Effector memory CD4-positive, alpha-beta T cell (primary cell): ENCODE results near the gene PALLD.

Source experiments
- DNase-seq, 3 donors: peaks; one replicate each; pipeline ENCODE4 v3.0.0-alpha.2; 2020
- H3K27ac ChIP-seq: 2 replicates; pipeline ENCODE4 v1.7.0; 2013; ENCODE audit warnings: mild to moderate bottlenecking, low read length, moderate library complexity; ENCODE audit not compliant: insufficient read depth, poor library complexity, severe bottlenecking
- H3K27me3 ChIP-seq: replicated peaks from 2 replicates; pipeline ENCODE4 v1.7.0; 2013; ENCODE audit warnings: mild to moderate bottlenecking, low read length; ENCODE audit not compliant: insufficient read depth, control insufficient read depth, poor library complexity, severe bottlenecking
- H3K36me3 ChIP-seq: 2 replicates; pipeline ENCODE4 v1.7.0; 2013; ENCODE audit warnings: mild to moderate bottlenecking, low read length, moderate library complexity; ENCODE audit not compliant: control insufficient read depth, insufficient read depth
- H3K4me1 ChIP-seq: 2 replicates; pipeline ENCODE4 v1.7.0; 2013; ENCODE audit warnings: low read length, mild to moderate bottlenecking; ENCODE audit not compliant: control insufficient read depth, insufficient read depth, poor library complexity, severe bottlenecking
- H3K4me3 ChIP-seq: 2 replicates; pipeline ENCODE4 v1.7.0; 2013; ENCODE audit warnings: low read length, low read depth, mild to moderate bottlenecking; ENCODE audit not compliant: insufficient read depth, poor library complexity, severe bottlenecking
- H3K9me3 ChIP-seq: 2 replicates; pipeline ENCODE4 v1.7.0; 2013; ENCODE audit warnings: mild to moderate bottlenecking, low read length, moderate library complexity; ENCODE audit not compliant: control insufficient read depth

The PALLD gene

GRCh38 chr4:168566726-168567125, 69.9 kb downstream of the PALLD start:
- Histone ChIP-seq H3K4me3 (no peak overlapping the region), H3K36me3 (no peaks in the 10 kb centered on the region), H3K4me1 (no peaks in the 10 kb centered on the region), H3K27ac (no peak overlapping the region), H3K9me3 (no peaks in the 10 kb centered on the region), H3K27me3 (no peaks in the 10 kb centered on the region)
- no peak for DNase-seq

- Histone ChIP-seq H3K27me3 (no peaks in the 10 kb centered on the region), H3K4me3 (no peak overlapping the region), H3K4me1 (no peaks in the 10 kb centered on the region), H3K27ac (no peak overlapping the region), H3K36me3 (no peaks in the 10 kb centered on the region), H3K9me3 (no peaks in the 10 kb centered on the region)
- DNase-seq, result no peak
Measured at GRCh38 chr4:168569066-168569930, 72.4 kb downstream of the PALLD start.

GRCh38 chr4:168569931-168570276, 73.1 kb downstream of the PALLD start:
- H3K4me1 ChIP-seq, result no peaks in the 10 kb centered on the region
- no peak for DNase-seq
- H3K4me3 ChIP-seq, result no peak overlapping the region
- no peaks in the 10 kb centered on the region for H3K27me3 ChIP-seq
- no peaks in the 10 kb centered on the region for H3K9me3 ChIP-seq
- no peak overlapping the region for H3K27ac ChIP-seq
- no peaks in the 10 kb centered on the region for H3K36me3 ChIP-seq

GRCh38 chr4:168570466-168570865, 73.6 kb downstream of the PALLD start:
- Histone ChIP-seq H3K4me1 (no peaks in the 10 kb centered on the region), H3K9me3 (no peaks in the 10 kb centered on the region), H3K27ac (no peak overlapping the region), H3K27me3 (no peaks in the 10 kb centered on the region), H3K36me3 (no peaks in the 10 kb centered on the region), H3K4me3 (no peak overlapping the region)
- no peak for DNase-seq

- Histone ChIP-seq H3K27me3 (no peaks in the 10 kb centered on the region), H3K4me3 (no peak overlapping the region), H3K4me1 (no peaks in the 10 kb centered on the region), H3K9me3 (no peaks in the 10 kb centered on the region), H3K27ac (no peak overlapping the region), H3K36me3 (no peaks in the 10 kb centered on the region)
- no peak for DNase-seq
Measured at GRCh38 chr4:168572002-168572401, 75.2 kb downstream of the PALLD start.

GRCh38 chr4:168573870-168574269, 77.0 kb downstream of the PALLD start:
- no peaks in the 10 kb centered on the region for H3K27me3 ChIP-seq
- no peak for DNase-seq
- H3K27ac ChIP-seq, result no peak overlapping the region

GRCh38 chr4:168574581-168575295, 77.9 kb downstream of the PALLD start:
- no peaks in the 10 kb centered on the region for H3K4me1 ChIP-seq
- H3K36me3 ChIP-seq, result no peaks in the 10 kb centered on the region
- no peaks in the 10 kb centered on the region for H3K9me3 ChIP-seq
- H3K27me3 ChIP-seq, result no peaks in the 10 kb centered on the region
- no peak overlapping the region for H3K27ac ChIP-seq
- no peak for DNase-seq
- H3K4me3 ChIP-seq, result no peak overlapping the region

More at GRCh38 chr4:168573870-168574269, 77.0 kb downstream of the PALLD start:
- H3K4me3 ChIP-seq, result no peak overlapping the region
- H3K4me1 ChIP-seq, result no peaks in the 10 kb centered on the region
- H3K36me3 ChIP-seq, result no peaks in the 10 kb centered on the region
- no peaks in the 10 kb centered on the region for H3K9me3 ChIP-seq

GRCh38 chr4:168575473-168575872, 78.6 kb downstream of the PALLD start:
- DNase-seq, result no peak
- Histone ChIP-seq H3K27me3 (no peaks in the 10 kb centered on the region), H3K4me3 (no peak overlapping the region), H3K4me1 (no peaks in the 10 kb centered on the region), H3K9me3 (no peaks in the 10 kb centered on the region), H3K27ac (no peak overlapping the region), H3K36me3 (no peaks in the 10 kb centered on the region)

GRCh38 chr4:168577624-168578023, 80.8 kb downstream of the PALLD start:
- H3K36me3 ChIP-seq, result no peaks in the 10 kb centered on the region
- H3K27ac ChIP-seq, result no peak overlapping the region

GRCh38 chr4:168580228-168580627, 83.4 kb downstream of the PALLD start:
- Histone ChIP-seq H3K27ac (no peak overlapping the region), H3K4me3 (no peak overlapping the region), H3K36me3 (no peaks in the 10 kb centered on the region), H3K27me3 (no peaks in the 10 kb centered on the region), H3K9me3 (no peaks in the 10 kb centered on the region), H3K4me1 (no peaks in the 10 kb centered on the region)
- no peak for DNase-seq

More at GRCh38 chr4:168577624-168578023, 80.8 kb downstream of the PALLD start:
- Histone ChIP-seq H3K27me3 (no peaks in the 10 kb centered on the region), H3K9me3 (no peaks in the 10 kb centered on the region), H3K4me1 (no peaks in the 10 kb centered on the region), H3K4me3 (no peak overlapping the region)
- no peak for DNase-seq
